GM23338 (cell line): ENCODE results near the gene PITX1. TPM values are rescaled to one million over a fixed set of nuclear protein-coding genes. Genes with fewer than 3 reads are reported as not detected.

Experiments
- ATAC-seq: fragments of 200-7000 bp; cut with Tn5 transposase; 3 replicates; pipeline ENCODE4 v1.9.1; 2020
- DNase-seq: peaks from one replicate; pipeline ENCODE4 v3.0.0-alpha.2; 2015; ENCODE audit warnings: low spot score
- H2AFZ ChIP-seq: fragments of 200-600 bp; sonication (generic); 2 replicates; pipeline ENCODE4 v1.8.0; 2016; ENCODE audit warnings: antibody characterized with exemption, mild to moderate bottlenecking, moderate library complexity
- H3F3A ChIP-seq: fragments of 200-600 bp; sonication (generic); replicated peaks from 2 replicates; pipeline ENCODE4 v1.8.0; 2017; ENCODE audit warnings: antibody characterized with exemption, mixed run types, low read depth
- H3K27ac ChIP-seq: fragments of 200-600 bp; sonication (generic); 2 replicates; pipeline ENCODE4 v1.6.1; 2016; ENCODE audit warnings: low read depth
- H3K27me3 ChIP-seq: fragments of 200-600 bp; sonication (generic); 2 replicates; pipeline ENCODE4 v1.8.0; 2016; ENCODE audit warnings: mild to moderate bottlenecking, mixed run types, moderate library complexity; ENCODE audit not compliant: insufficient read depth
- H3K36me3 ChIP-seq: fragments of 200-600 bp; sonication (generic); 2 replicates; pipeline ENCODE4 v1.8.0; 2016; ENCODE audit warnings: mild to moderate bottlenecking; ENCODE audit not compliant: insufficient read depth
- H3K4me1 ChIP-seq: fragments of 200-600 bp; sonication (generic); 2 replicates; pipeline ENCODE4 v1.8.0; 2016; ENCODE audit warnings: mild to moderate bottlenecking, moderate library complexity; ENCODE audit not compliant: insufficient read depth
- H3K4me2 ChIP-seq: fragments of 200-600 bp; sonication (generic); 2 replicates; pipeline ENCODE4 v1.7.1; 2017; ENCODE audit warnings: mixed run types
- H3K4me3 ChIP-seq: fragments of 200-600 bp; sonication (generic); 2 replicates; pipeline ENCODE4 v1.6.1; 2016; ENCODE audit warnings: mixed run types
- H3K79me2 ChIP-seq: fragments of 200-600 bp; sonication (generic); replicated peaks from 2 replicates; pipeline ENCODE4 v1.8.0; 2017; ENCODE audit warnings: mild to moderate bottlenecking; ENCODE audit not compliant: insufficient read depth
- H3K9me2 ChIP-seq: fragments of 200-600 bp; sonication (generic); 2 replicates; pipeline ENCODE4 v1.8.0; 2017; ENCODE audit not compliant: insufficient read depth
- H4K20me1 ChIP-seq: fragments of 200-600 bp; sonication (generic); replicated peaks from 2 replicates; pipeline ENCODE4 v1.8.0; 2017; ENCODE audit warnings: mild to moderate bottlenecking; ENCODE audit not compliant: insufficient read depth
- H3K27ac Mint-ChIP-seq: 2 replicates; pipeline ENCODE4 v1.8.0; 2020; ENCODE audit warnings: inconsistent platforms, mild to moderate bottlenecking, moderate library complexity, mixed read lengths
- H3K27me3 Mint-ChIP-seq: 3 replicates; pipeline ENCODE4 v1.8.0; 2022; ENCODE audit warnings: low read depth, mild to moderate bottlenecking, moderate library complexity, mixed read lengths, inconsistent platforms; ENCODE audit not compliant: insufficient read depth, poor library complexity
- H3K36me3 Mint-ChIP-seq: 3 replicates; pipeline ENCODE4 v1.8.0; 2021; ENCODE audit warnings: low read depth, mild to moderate bottlenecking, inconsistent platforms, moderate library complexity, mixed read lengths
- H3K4me1 Mint-ChIP-seq: 3 replicates; pipeline ENCODE4 v1.8.0; 2020; ENCODE audit warnings: mild to moderate bottlenecking, inconsistent platforms, mixed read lengths
- H3K4me3 Mint-ChIP-seq: 3 replicates; pipeline ENCODE4 v1.8.0; 2021; ENCODE audit warnings: moderate library complexity, mild to moderate bottlenecking, inconsistent platforms, mixed read lengths
- H3K9me3 Mint-ChIP-seq: 3 replicates; pipeline ENCODE4 v1.8.0; 2020; ENCODE audit warnings: moderate library complexity, mild to moderate bottlenecking, inconsistent platforms, mixed read lengths
- CREB1 ChIP-seq: fragments of 250-450 bp; sonication (Bioruptor Pico); IDR thresholded peaks from 2 replicates; pipeline ENCODE4 v1.5.0; 2020; ENCODE audit warnings: low read depth, mild to moderate bottlenecking, moderate library complexity
- EZH2 ChIP-seq: fragments of 200-600 bp; sonication (generic); IDR thresholded peaks from one replicate; pipeline ENCODE4 v1.8.0; 2017; ENCODE audit warnings: antibody characterized with exemption, mild to moderate bottlenecking, low read depth; ENCODE audit not compliant: unreplicated experiment
- EZH2phosphoT487 ChIP-seq: fragments of 200-600 bp; sonication (generic); IDR thresholded peaks from one replicate; pipeline ENCODE4 v1.8.1; 2018; ENCODE audit warnings: antibody characterized with exemption; ENCODE audit not compliant: unreplicated experiment
- NANOG ChIP-seq: IDR thresholded peaks from 2 replicates; pipeline ENCODE4 v1.6.1; 2016; ENCODE audit warnings: antibody characterized with exemption, borderline replicate concordance
- POLR2AphosphoS5 ChIP-seq: IDR thresholded peaks from 2 replicates; pipeline ENCODE4 v1.6.1; 2016; ENCODE audit warnings: antibody characterized with exemption, low read depth
- STAT1 ChIP-seq: IDR thresholded peaks from one replicate; pipeline ENCODE4 v1.6.1; 2016; ENCODE audit warnings: antibody characterized with exemption; ENCODE audit not compliant: unreplicated experiment
- ZNF331 ChIP-seq: fragments of 250-450 bp; sonication (Bioruptor Pico); IDR thresholded peaks from 2 replicates; pipeline ENCODE4 v1.5.0; 2020; ENCODE audit warnings: low read depth, mild to moderate bottlenecking, moderate library complexity
- polyA plus RNA-seq: library from polyadenylated mRNA; unstranded; fragments of >200 nt; fragmentation: Nextera tagmentation; extraction: Ambion mirVana; gene quantifications from 2 replicates; pipeline ENCODE4 v1.2.1, GENCODE V29; 2016
- total RNA-seq: library from RNA; depleted of rRNA; stranded (reverse); fragments of >200 nt; shearing (Covaris generic); gene quantifications from 2 replicates; pipeline ENCODE4 v1.2.3, GENCODE V29; 2014

The PITX1 gene
- total and polyA plus RNA-seq, 2 experiments from 2014 or later, result not detected

- no peaks in the 10 kb centered on the region for H3K36me3 ChIP-seq
- H3K27ac ChIP-seq, result no peak overlapping the region
- H3K27ac Mint-ChIP-seq, result no peak overlapping the region
- peak overlapping the region; percentile 50 for H3K4me3 Mint-ChIP-seq
- ATAC-seq (peak; percentile 10), DNase-seq (peak; percentile 52)
- peak overlapping the region; percentile 52 for H3K4me3 ChIP-seq
- H3F3A ChIP-seq, result peaks cover 11% of the 10 kb centered on the region
- no peaks in the 10 kb centered on the region for H3K79me2 ChIP-seq
- no peaks in the 10 kb centered on the region for H3K9me2 ChIP-seq
- peaks cover 23% of the 10 kb centered on the region for H3K4me1 Mint-ChIP-seq
- peak overlapping the region; percentile 80 for H3K4me2 ChIP-seq
- peaks cover 37% of the 10 kb centered on the region; the same call in 1 of the 2 replicates for H3K4me1 ChIP-seq
- peak overlapping the region; percentile 69; the same call in 1 of the 2 replicates for H2AFZ ChIP-seq
- H3K27me3 ChIP-seq, result peaks cover 93% of the 10 kb centered on the region
- peaks cover 84% of the 10 kb centered on the region for H3K27me3 Mint-ChIP-seq
- H3K9me3 Mint-ChIP-seq, result peaks cover 7% of the 10 kb centered on the region; the same call in 2 of the 3 replicates
- peaks cover 4% of the 10 kb centered on the region; the same call in 1 of the 3 replicates for H3K36me3 Mint-ChIP-seq
- no peak for TF ChIP-seq ZNF331 (CRISPR knock-in tag)
- TF ChIP-seq EZH2, result peak; percentile 92
- TF ChIP-seq EZH2phosphoT487, result peak; percentile 99
- no peak for TF ChIP-seq NANOG
- no peak for TF ChIP-seq CREB1 (CRISPR knock-in tag)
- TF ChIP-seq POLR2AphosphoS5, result no peak
- H4K20me1 ChIP-seq, result peaks cover 20% of the 10 kb centered on the region
These were observed 6.1 kb downstream of the PITX1 start for GRCh38 chr5:135027697-135028615.

GRCh38 chr5:135027266-135027696, 6.7 kb downstream of the PITX1 start:
- Mint-ChIP-seq H3K27me3 (peaks cover 82% of the 10 kb centered on the region), H3K4me1 (peaks cover 23% of the 10 kb centered on the region), H3K9me3 (peaks cover 7% of the 10 kb centered on the region; the same call in 2 of the 3 replicates), H3K27ac (no peak overlapping the region), H3K36me3 (peaks cover 4% of the 10 kb centered on the region; the same call in 1 of the 3 replicates), H3K4me3 (peak overlapping the region; percentile 50)
- H3K36me3 ChIP-seq, result no peaks in the 10 kb centered on the region
- TF ChIP-seq STAT1, result no peak
- TF ChIP-seq EZH2phosphoT487, result peak; percentile 64
- TF ChIP-seq POLR2AphosphoS5, result no peak
- no peak for TF ChIP-seq EZH2
- TF ChIP-seq CREB1 (CRISPR knock-in tag), result no peak
- peak overlapping the region; percentile 69; the same call in 1 of the 2 replicates for H2AFZ ChIP-seq
- H3K9me2 ChIP-seq, result no peaks in the 10 kb centered on the region
- peaks cover 11% of the 10 kb centered on the region for H3F3A ChIP-seq
- no peak overlapping the region for H3K27ac ChIP-seq
- peak overlapping the region; percentile 80 for H3K4me2 ChIP-seq
- peaks cover 86% of the 10 kb centered on the region for H3K27me3 ChIP-seq
- H4K20me1 ChIP-seq, result peaks cover 19% of the 10 kb centered on the region
- H3K4me3 ChIP-seq, result peak overlapping the region; percentile 52
- no peaks in the 10 kb centered on the region for H3K79me2 ChIP-seq
- peaks cover 33% of the 10 kb centered on the region; the same call in 1 of the 2 replicates for H3K4me1 ChIP-seq
- DNase-seq (peak; percentile 58), ATAC-seq (peak; percentile 17)
